A549 (cell line): ENCODE data around the gene NDUFA11.

Experiments used
- CTCF ChIP-seq: fragments of >200 bp; sonication (Bioruptor Twin); formaldehyde crosslinking; IDR thresholded peaks from 3 replicates; pipeline ENCODE4 v1.5.1; 2016
- ESRRA ChIP-seq: fragments of 150-350 bp; IDR thresholded peaks from 2 replicates; pipeline ENCODE4 v1.6.1; 2014; ENCODE audit warnings: mild to moderate bottlenecking, low read length, borderline replicate concordance
- HOXB13 ChIP-seq: fragments of 250-450 bp; sonication (Bioruptor Pico); IDR thresholded peaks from 2 replicates; pipeline ENCODE4 v1.5.0; 2020; ENCODE audit warnings: low read depth, mild to moderate bottlenecking, moderate library complexity
- JUNB ChIP-seq: fragments of >200 bp; sonication (Bioruptor Twin); formaldehyde crosslinking; IDR thresholded peaks from 2 replicates; pipeline ENCODE4 v1.6.1; 2016
- MYC ChIP-seq: IDR thresholded peaks from 2 replicates; pipeline ENCODE4 v1.6.1; 2012; ENCODE audit warnings: mild to moderate bottlenecking, inconsistent platforms, low read length, improper control_type of control experiment, borderline replicate concordance
- POLR2A ChIP-seq: IDR thresholded peaks from 2 replicates; pipeline ENCODE4 v1.6.1; 2012; ENCODE audit warnings: mild to moderate bottlenecking, low read length
- RAD21 ChIP-seq, 2 experiments: fragments of >200 bp in 1 of 2; sonication (Bioruptor Twin) in 1 of 2; formaldehyde crosslinking in 1 of 2; IDR thresholded peaks in 1 of 2; conservative IDR thresholded peaks in 1 of 2; 2 replicates in 1 of 2; 3 replicates in 1 of 2; pipeline ENCODE4 v1.6.1; 2012 to 2018; ENCODE audit warnings: inconsistent platforms in 1 of 2
- RCOR1 ChIP-seq: fragments of 150-350 bp; IDR thresholded peaks from 2 replicates; pipeline ENCODE4 v1.6.1; 2014; ENCODE audit warnings: antibody characterized with exemption, low read length, low read depth
- RFX5 ChIP-seq: fragments of 450-650 bp; IDR thresholded peaks from 2 replicates; pipeline ENCODE4 v1.7.1; 2014; ENCODE audit warnings: antibody characterized with exemption, mild to moderate bottlenecking, moderate library complexity

GRCh38 chr19:5850189-5850588, 53.4 kb downstream of the NDUFA11 start:
- TF ChIP-seq CTCF (no peak), JUNB (no peak), MYC (no peak), RAD21 (conservative IDR thresholded peaks at IDR 0.05 in 1 of 2, IDR thresholded peaks at IDR 0.05 in 1 of 2) (no peak), RCOR1 (no peak), ESRRA (no peak), RFX5 (no peak), POLR2A (no peak), HOXB13 (CRISPR knock-in tag) (no peak)
